Prostate gland (tissue), 2 donors: ENCODE results near the gene CCDC188.

Experiments
- POLR2A ChIP-seq: fragments of 450-650 bp; IDR thresholded peaks from one replicate; pipeline ENCODE4 v1.6.1; 2016; ENCODE audit warnings: antibody characterized with exemption, mild to moderate bottlenecking
- POLR2AphosphoS5 ChIP-seq: sonication (generic); formaldehyde crosslinking; IDR thresholded peaks from one replicate; pipeline ENCODE4 v1.6.1; 2017; ENCODE audit warnings: antibody characterized with exemption
- TF ChIP-seq, protein P1 (sequence below), 4 experiments: fragments of 200-600 bp in 2 of 4; fragments of 450-650 bp in 2 of 4; sonication (generic) in 2 of 4; IDR thresholded peaks; 1 replicate in 3 of 4; 2 replicates in 1 of 4; pipeline ENCODE4 v1.5.1; 2016 to 2019; ENCODE audit warnings: antibody characterized with exemption in 4 of 4, mild to moderate bottlenecking in 2 of 4, moderate library complexity in 2 of 4

DNA sequence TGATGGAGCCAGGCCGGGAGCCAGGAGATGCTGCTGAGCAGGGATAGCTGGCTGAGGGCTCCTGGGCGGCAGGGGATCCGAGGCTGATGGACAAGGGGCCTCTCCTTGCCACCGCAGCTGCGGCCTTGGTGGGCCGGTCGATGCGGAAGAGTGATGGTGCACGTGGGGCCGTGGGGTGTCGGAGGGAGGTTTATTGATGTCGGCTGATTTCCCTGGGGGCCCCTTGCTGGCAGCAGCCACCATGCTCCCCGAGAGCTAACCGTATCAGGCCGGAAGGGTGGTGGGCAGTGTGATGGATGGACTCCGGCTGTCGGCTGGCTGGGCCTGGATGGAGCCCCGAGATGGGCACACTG lies 31.0 kb upstream of the CCDC188 start:
- TF ChIP-seq, protein P1, sequence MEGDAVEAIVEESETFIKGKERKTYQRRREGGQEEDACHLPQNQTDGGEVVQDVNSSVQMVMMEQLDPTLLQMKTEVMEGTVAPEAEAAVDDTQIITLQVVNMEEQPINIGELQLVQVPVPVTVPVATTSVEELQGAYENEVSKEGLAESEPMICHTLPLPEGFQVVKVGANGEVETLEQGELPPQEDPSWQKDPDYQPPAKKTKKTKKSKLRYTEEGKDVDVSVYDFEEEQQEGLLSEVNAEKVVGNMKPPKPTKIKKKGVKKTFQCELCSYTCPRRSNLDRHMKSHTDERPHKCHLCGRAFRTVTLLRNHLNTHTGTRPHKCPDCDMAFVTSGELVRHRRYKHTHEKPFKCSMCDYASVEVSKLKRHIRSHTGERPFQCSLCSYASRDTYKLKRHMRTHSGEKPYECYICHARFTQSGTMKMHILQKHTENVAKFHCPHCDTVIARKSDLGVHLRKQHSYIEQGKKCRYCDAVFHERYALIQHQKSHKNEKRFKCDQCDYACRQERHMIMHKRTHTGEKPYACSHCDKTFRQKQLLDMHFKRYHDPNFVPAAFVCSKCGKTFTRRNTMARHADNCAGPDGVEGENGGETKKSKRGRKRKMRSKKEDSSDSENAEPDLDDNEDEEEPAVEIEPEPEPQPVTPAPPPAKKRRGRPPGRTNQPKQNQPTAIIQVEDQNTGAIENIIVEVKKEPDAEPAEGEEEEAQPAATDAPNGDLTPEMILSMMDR (IDR thresholded peaks at IDR 0.05), result no peak
- no peak for TF ChIP-seq POLR2AphosphoS5
- no peak for TF ChIP-seq POLR2A
